ENCODE data around the gene KLHDC10.
"Not testable (repeated sequence)": the region's sequence is repeated elsewhere in the genome, so short reads cannot be mapped to it uniquely, and the experiment has no call there.

The KLHDC10 gene

DNA sequence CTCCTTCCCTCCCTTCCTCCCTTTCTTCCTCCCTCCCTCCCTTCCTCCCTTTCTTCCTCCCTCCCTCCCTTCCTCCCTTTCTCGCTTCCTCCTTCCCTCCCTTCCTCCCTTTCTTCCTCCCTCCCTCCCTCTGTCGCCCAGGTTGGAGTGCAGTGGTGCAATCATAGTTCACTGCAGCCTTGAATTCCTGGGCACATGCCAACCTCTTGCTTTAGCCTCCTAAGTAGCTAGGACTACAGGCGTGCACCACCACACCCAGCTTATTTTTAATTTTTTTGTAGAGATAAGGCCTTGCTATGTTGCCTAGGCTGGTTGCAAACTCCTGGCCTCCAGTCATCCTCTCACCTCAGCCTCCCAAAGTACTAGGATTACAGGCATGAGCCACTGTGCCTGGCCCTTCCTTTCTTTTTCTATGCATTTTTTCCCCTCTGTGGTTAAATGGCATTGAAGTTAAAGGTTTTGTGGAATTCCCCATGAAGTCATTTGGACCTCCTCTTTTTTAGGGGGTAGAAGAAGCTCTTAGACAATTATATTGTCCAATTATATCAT lies 9.6 kb downstream of the KLHDC10 start:
- no peak for DNase-seq

DNA sequence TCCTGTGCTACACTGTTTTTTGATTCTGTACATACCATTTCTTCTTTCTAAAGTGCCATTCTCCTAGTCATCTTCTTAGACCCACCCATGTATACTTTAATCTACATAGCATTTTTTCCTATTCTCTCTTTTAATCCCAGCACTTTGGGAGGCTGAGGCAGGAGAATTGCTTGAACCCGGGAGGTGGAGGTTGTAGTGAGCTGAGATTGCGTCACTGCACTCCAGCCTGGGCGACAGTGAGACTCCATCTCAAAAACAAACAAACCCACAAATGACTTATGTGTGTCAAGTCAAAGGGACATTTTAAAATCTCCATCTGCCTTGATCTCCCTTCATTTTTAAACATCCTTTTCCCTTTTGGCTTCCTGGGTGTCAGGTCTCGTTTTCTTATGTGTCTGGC lies 13.2 kb downstream of the KLHDC10 start:
- not testable (repeated sequence) for DNase-seq

DNA sequence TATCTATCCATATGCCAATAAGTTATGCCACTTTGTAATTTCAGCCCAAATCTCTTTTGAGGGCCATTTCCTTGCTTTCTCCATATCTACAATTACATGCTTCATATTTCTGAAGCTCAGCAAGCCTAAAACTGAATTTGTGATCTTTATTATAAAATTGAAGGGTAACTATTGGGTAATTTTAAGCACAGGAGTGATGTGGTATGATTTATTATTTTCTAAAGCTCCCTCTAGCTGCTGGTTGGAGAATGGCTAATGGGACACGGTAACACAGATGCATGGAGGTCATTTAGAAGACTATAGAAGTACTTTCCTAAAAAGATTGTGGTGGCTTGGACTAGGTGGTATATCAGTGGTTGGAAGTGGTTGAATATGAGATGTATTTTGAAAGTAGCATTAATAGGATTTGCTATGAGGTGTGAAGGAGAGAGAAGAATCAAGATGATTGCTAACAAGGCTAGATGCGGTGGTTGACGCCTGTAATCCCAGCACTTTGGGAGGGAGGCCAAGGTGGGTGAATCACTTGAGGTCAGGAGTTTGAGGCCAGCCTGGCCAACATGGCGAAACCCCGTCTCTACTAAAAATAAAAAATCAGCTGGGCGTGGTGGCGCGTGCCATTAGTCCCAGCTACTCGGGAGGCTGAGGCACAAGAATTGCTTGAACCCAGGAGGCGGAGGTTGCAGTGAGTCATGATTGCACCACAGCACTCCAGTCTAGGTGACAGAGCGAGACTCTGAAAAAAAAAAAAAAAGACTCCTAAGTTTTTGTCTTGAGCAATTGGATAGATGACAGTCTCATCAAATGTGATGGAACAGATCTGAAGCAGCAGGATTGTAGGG lies 13.9 kb downstream of the KLHDC10 start:
- DNase-seq, result no peak

DNA sequence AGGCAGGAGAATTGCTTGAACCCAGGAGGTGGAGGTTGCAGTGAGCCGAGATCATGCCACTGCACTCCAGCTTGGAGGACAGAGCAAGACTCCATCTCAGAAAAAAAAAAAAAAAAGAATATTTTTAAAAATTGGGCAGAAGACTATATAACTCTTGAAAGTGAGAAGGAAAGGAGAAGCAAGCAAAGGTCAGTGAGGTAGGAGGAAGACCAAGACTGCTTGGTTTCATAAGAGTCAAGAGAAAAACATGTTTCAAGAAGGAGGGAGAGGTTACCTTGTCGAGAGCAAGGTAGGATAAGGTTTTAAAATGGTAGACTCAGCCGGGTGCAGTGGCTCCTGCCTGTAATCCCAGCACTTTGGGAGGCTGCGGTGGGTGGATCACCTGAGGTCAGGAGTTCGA lies 14.9 kb downstream of the KLHDC10 start:
- DNase-seq, result not testable (repeated sequence)

DNA sequence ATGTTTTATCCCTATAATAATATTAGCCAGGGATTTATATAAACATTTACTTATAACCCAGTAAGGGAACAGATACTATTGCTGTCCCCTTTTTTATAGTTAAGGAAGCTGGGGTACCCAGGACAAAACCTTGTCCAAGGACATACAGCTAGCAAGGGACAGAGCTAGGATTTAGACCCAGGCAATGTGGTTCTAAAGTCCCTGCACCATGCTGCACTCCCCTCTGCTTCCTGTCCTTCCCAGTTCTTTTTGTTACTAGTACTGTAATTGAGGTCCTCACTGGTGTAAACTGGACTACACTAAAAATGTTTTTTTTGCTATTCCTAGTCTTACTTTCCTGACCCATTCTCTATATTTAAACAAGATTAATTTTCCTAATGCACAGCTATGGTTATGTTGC lies 16.6 kb downstream of the KLHDC10 start:
- DNase-seq, result no peak

DNA sequence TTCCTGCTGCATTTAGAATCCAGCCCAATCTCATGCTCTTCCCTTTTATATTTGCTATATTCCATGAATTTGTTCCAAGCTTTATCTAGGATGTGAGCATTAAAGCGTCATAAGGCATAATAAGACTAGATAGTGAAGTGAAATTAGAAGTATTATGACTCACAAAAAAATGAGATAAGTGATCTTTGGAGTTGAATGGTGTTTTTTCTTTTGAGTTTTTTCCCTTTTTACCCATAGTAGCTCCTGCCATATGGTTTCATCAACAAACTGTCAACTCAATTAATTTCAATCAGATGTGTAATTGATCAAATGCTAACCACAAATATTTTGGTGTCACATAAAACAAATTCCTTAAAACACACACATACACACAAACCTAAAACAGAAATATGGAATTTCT lies 17.0 kb downstream of the KLHDC10 start:
- DNase-seq, result no peak

DNA sequence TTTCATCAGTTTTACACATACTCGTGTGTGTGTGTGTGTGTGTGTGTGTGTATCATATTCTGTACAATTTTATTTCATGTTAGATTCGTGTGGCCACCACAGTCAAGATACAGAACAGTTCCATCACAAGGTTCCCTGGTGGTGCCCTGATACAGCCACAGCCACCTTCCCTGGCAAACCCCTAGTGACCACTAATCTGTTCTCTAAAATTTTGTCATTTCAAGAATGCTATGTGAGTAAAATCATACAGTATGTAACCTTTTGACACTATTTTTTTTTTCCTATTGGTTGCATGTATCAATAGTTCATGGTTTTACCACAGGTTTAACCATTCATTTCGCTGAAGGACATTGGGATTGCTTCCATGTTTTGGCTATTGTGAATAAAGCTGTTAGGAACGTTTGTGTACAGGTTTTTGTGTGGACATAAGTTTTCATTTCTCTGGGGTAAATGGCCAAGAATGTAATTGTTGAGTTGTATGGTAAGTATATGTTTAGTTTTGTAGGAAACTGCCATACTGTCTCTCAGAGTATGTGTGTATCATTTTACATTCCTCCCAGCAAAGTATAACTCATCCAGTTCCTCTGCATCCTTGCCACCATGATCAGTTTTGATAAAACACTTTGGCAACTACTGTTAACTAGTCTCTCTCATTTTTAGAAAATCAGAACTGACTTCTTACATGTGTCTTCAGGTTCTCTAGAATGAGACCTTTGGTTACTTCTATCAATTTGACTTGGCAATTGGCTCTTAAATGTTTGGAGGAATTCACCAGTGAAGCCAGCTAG lies 20.6 kb downstream of the KLHDC10 start:
- no peak for DNase-seq

DNA sequence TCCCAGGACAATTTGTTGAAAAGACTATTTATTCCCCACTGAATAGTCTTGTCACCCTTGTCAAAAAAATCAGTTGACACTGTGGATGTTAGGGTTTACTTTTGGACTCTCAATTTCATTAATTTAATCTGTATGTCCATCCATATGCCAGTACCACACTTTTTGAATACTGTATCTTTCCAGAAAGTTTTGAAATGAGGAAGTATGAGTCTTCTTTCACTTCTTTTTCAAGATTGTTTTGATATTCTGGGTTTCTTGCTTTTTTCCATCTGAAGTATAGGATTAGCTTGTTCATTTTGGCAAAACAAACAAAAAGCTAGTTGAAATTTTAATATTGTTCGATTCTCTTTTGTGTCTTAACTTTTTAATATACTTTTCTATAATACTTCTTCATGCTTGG lies 21.7 kb downstream of the KLHDC10 start:
- DNase-seq, result no peak

DNA sequence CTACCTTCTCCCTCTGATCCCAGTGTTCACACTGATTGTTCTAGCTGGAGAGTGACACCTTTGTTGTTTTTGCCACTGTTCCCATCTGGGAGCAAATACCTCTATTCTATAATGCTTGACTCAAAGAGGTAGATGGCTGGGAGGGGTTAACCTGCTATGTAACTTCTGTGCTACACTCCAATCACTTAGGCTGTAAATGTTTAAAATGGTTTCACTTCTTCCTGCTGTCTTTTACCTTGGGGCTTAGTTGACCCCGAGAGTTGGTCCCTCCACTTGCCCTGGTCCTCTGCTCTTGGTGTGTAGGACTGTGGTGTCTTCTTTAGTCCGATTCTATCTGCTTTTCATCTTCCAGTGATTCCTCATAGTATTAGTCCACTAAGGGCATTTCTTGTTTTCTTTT lies 22.3 kb downstream of the KLHDC10 start:
- no peak for DNase-seq

DNA sequence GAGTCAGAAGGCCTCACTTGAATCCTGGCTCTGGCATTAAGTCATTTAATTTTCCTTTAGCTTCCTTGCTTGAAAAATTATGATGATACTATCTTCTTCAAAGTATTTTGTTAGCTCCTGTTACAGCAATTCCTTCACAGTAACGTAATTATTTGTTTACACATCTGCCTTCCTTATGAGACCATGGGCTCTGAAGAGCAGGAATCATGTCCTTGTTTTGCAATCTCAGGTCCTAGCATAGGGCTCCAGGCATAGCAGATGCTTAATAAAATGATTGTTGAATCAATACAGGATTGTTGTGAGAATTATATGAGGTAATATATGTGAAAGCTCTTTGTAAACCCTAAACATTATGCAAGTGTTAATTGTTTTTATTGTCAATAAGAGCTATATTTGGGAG lies 25.5 kb downstream of the KLHDC10 start:
- no peak for DNase-seq

DNA sequence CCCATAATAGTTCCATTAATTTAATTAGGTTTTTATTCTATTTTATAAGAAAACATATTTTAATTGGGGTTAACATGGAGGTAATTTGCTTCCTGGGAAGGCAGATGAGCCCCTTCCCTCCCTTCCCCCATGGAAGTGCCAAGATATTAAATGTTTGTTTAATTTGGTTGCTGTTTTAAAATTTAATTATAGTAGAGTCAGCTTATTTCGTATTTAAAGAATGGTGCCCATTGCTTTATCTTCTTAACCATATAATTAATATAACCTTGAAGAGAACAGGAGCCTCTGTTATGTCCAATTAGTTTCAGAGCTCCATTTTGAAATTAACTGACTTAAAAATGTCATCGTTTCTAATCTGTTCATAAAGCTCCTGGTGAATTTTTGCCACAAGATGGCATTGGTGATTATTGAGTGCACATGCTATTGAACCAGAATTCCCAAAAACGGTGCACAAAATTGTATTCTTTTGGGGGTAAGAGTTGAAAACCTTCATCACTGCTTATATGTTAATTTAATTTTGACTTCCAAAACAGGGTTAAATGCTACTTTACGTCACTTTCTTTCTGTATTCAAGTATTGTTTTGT lies 26.0 kb downstream of the KLHDC10 start:
- DNase-seq, result no peak

DNA sequence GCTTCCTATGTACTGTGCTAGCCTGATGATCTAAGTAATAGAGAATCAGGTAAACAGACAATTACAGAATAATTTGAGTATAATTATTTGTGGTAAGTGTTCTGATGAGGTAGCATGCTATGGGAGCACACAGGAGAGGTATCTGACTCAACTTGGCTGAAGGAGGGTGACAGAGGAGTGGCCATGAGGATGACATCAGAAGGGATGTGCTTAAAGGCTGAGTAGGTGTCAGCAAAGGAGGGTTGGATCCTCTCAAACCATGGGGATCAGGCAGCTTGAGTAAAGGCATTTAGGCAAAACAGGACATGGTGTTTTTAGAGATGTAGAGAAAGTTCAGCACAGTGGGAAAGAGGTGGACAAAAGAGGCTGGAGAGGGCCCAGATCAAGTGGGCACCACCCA lies 29.0 kb downstream of the KLHDC10 start:
- DNase-seq, result no peak

DNA sequence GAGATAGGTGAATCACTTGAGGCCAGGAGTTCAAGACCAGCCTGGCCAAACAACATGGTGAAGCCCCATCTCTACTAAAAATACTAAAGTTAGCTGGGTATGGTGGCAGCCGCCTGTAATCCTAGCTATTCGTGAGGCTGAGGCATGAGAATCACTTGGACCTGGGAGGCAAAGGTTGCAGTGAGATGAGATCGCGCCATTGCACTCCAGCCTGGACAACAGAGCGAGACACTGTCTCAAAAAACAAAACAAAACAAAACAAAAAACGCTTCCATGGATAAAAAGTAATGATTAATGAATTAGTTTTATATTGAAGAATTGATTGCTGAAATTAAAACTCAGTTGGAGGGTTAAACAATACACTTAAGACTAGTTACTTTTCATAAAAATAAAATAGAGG lies 32.3 kb downstream of the KLHDC10 start:
- no peak for DNase-seq

DNA sequence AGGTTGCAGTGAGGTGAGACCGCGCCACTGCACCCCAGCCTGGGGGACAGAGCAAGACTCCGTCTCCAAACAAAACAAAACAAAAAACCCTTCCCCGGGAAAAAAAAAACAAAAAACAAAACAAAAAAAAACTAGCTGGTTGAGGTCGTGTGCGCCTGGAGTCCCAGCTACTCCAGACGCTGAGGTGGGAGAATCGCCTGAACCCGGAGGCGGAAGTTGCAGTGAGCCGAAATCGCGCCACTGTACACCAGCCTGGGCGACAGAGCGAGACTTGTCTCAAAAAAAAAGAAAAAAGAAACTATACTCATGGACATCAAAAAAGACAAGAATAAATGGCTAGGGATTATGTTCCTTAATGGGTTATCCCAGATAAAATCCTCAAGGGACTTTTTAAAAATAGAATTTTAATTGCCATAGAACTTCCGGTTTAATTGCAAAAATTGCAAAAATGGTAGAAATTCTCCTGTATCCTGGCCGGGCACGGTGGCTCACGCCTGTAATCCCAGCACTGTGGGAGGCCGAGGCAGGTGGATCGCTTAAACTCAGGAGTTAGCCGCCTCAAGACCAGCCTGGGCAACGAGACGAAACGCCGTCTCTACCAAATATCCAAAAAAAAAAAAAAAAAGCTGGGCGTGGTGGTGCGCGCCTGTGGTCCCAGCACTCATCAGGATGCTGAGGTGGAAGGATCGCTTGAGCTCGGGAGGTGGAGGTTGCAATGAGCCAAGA lies 37.8 kb downstream of the KLHDC10 start:
- no peak for DNase-seq

DNA sequence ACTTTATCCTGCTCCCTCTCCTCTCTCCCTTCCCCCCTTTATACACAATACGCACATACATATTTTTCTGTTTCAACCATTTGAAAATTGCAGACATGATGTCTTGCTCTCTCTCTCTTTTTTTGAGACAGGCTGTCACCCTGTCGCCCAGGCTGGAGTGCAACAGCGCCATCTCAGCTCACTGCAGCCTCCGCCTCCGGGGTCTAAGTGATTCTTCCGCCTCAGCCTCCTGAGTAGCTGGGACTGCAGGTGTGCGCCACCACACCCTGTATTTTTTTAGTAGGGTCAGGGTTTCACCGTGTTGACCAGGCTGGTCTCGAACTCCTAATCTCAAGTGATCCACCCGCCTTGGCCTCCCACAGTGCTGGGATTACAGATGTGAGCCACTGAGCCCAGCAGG lies 38.5 kb downstream of the KLHDC10 start:
- DNase-seq, result no peak

DNA sequence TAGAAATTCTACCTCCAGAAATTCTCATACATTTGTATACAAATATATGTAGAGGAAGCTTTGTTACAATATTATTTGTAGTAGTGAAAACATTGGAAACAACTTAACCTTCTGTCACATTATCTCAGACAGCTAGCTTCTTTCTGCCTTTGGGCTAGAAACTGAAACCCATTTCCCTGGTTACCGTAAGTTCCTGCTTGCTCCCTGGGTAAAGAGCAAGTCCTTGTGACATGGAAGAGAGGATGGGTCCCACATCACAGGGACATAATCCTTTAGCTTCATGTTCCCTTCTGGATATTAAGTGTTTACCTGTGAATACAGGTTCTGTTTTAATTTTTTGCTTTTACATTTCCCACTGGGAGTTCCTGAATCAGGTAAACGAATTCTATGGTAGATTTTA lies 41.8 kb downstream of the KLHDC10 start:
- no peak for DNase-seq

DNA sequence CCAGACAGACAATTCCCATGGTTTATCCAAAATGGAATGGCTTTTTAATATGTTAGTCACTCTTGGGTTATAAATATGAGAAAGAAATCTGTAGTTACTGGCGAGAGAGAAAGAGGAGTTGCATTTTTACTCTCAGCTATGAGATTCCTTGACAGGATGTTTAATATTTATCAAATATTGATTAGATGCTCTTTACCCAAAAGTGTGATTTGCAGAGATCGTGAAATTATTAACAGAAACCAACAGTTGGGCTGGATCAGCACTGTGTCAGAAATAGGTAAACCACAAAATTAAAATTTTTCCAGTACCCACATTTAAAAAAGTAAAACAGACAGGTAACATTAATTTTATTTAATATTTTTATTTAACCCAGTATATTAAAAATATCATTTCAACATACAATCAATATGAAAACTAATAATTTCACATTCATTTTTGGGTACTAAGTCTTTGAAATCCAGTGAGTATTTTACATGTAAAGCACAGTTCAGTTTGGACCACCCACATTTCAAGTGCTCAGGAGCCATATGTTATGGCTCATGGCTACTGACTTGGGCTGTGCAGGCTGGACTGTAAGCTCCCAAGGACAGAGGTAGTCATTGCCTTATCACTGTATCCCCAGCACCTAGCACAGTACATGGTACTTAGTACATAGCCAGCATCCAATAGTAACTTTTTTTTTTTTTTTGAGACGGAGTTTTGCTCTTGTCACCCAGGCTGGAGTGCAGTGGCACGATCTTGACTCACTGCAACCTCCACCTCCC lies 42.5 kb downstream of the KLHDC10 start:
- no peak for DNase-seq

DNA sequence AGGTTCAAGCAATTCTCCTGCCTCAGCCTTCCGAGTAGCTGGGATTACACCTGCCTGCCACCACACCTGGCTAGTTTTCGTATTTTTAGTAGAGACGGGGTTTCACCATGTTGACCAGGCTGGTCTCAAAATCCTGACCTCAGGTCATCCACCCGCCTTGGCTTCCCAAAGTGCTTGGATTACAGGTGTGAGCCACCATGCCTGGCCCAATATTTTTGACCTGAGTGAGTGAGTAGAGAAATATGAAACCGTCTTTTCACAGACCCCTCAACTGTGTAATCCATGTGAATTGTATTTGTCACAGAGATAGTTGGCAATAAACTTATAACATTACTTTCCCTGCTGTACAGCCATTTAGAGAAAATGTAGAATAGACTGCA lies 43.1 kb downstream of the KLHDC10 start:
- not testable (repeated sequence) for DNase-seq

DNA sequence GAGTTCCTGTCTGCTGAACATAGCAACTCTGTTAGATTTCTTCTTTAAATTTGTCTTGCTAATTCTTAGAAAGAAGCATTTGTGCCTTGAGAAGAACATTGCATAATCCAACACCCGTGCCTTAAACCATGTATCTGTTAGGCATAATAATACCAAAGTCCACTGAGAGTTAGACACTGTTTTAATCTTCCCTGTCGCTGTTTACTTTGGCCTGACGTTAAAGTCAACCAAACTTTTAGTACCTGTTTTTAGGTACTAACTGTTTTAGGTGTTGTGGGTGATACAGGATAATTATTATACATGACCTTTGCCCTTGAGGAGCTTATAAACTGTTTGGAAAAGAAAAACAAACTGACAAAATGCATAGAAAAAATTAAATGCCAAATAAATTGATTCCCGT lies 43.6 kb downstream of the KLHDC10 start:
- DNase-seq, result no peak

DNA sequence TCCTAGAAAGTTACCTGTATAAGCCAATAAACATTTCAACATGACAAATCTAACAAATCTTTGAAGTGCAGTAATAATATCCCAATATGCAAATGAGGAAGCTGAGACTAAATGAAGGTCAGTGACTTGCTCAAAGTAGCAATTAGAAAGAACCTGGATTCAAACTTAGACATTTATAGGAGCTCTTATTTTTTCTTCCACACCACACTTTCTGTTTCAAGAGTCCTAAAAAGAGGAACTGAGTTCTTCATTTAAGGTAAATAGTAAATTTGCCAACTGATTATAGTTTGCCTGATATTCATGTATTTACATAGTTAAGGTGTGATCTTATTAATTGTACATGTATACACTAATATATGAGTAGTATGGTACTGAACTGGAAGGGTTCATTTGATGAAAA lies 44.0 kb downstream of the KLHDC10 start:
- DNase-seq, result no peak

DNA sequence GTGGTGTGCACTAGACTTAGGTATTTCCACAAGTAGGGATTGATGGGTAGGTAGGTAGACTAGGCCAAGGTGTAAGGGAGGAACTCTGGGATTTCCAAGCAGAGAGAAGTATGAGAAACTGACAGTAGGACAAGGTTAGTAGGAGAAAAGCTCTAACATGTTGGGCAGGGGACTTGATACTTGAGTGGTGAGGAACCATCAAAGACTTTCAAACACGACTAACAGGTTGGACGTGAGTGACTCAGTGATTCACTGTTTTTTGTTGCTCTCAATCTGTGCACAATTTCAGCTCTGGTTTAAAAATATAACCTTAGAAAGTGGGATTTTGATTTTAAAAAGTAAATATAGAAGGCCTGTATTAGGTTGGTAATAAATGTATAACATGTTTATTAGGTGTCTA lies 44.4 kb downstream of the KLHDC10 start:
- DNase-seq, result no peak

DNA sequence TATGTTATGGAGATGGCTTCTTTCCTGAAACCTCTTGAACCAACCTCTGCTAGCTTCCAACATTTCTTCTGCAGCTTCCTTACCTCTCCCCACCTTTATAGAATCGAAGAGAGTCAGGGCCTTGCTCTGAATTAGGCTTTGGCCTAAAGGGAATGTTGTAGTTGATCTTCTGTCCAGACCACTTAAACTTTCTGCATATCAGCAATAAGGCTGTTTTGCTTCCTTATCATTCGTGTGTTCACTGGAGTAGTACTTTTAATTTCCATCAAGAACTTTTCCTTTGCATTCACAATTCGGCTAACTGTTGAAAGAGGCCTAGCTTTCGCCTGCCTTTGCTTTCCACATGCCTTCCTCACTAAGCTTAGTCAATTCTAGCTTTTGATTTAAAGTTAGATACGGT lies 48.0 kb downstream of the KLHDC10 start:
- DNase-seq, result no peak

Measured in NK-92 treated with Interleukin-12 subunit alpha and Interleukin-12 subunit beta, amount 100 ng/mL, for 24 hours (cell line).